Hematopoietic multipotent progenitor cell treated with erythropoietin and hydrocortisone succinate and interleukin-3 and kit ligand, for 6 days (in vitro differentiated cells): ENCODE data around the gene ZNF2.

Experiments
- DNase-seq: peaks from one replicate; pipeline ENCODE4 v3.0.0-alpha.2; 2015

The ZNF2 gene

GRCh38 chr2:95207111-95207961 lies 41.7 kb downstream of the ZNF2 start, which contains the start of gene ZNF892:
ZNF892 (plus strand) TSS chr2:95207521; CDS start chr2:95207816, 295 bp downstream.
- DNase-seq = peak; percentile 93

- DNase-seq = no peak
Measured at GRCh38 chr2:95208106-95208505, 42.5 kb downstream of the ZNF2 start.

- DNase-seq = no peak
Measured at GRCh38 chr2:95215018-95215612, 49.5 kb downstream of the ZNF2 start.

GRCh38 chr2:95220449-95220848 lies 54.8 kb downstream of the ZNF2 start:
- no peak for DNase-seq

DNA sequence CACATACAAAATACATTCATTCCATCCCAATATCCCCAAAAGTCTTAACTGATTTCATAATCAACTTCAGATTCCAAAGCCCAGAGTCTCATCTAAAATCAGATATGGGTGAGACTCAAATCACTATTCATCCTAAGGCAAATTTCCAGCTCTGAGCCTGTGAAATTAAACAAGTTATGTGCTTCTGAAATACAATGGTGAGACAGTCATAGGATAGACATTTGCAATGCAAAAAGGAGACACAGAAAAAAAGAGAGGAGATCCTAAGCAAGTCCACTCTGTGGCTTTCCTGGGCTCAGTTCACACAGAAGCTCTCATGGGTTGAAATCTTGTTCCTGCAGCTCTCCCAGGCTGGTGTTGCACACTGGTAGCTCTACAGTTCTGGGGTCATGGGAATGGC lies 60.0 kb downstream of the ZNF2 start:
- DNase-seq = no peak

DNA sequence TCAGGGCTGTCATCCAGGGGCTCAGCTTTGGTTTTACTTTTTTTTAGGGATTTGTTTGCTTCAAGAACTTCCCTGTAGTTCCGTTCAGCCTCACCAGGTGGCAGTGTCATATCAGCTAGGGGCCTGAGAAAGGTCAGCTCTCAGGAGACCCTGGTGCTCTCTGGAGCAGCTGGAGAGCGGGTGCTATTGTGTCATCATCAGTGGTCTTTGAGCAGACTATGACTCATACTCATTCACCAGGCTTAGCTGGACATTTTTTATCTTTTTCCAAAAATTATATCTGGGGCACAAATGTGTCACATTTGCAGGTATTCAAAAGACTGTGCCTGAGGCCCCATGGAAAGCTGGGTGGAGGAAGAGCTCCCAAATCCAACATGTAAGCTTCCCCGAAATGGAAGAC lies 66.1 kb downstream of the ZNF2 start:
- peak; percentile 58 for DNase-seq

- no peak for DNase-seq
Measured at GRCh38 chr2:95232232-95232631, 66.6 kb downstream of the ZNF2 start.
